Stimulated activated CD4-positive, alpha-beta T cell treated with anti-CD3 and anti-CD28 coated beads, Interleukin-2, amount 100 ng/mL, for 4 hours (primary cell): ENCODE results near the gene KRTAP29-1.
"Not testable (repeated sequence)": the region's sequence is repeated elsewhere in the genome, so short reads cannot be mapped to it uniquely, and the experiment has no call there.

Experiments
- DNase-seq: peaks from one replicate; pipeline ENCODE4 v3.0.0-alpha.2; 2020; ENCODE audit warnings: low read depth

The KRTAP29-1 gene

GRCh38 chr17:41298458-41299135 lies 4.1 kb downstream of the KRTAP29-1 start:
- no peak for DNase-seq

- DNase-seq: no peak
Observed at GRCh38 chr17:41296846-41297245, 5.8 kb downstream of the KRTAP29-1 start.

GRCh38 chr17:41294016-41294415 lies 8.6 kb downstream of the KRTAP29-1 start:
- no peak for DNase-seq

DNA sequence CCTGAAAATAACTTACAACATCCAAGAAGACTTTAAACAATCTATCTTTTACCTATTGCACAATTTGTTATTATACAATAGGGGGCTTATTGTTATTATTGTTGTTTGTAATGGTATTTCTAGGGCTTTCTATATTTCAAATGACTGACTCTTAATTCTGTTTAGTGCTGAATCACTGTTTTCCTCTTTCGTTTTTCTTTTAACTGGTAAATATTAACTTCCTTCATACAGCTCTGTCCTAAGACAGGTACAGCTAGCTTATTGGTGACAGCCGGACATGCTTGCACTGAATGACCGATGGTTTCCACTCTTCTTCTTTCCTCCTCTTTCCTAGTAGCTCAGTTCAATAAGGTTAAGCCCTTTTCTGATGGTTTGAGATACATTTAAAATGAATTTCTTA lies 15.6 kb downstream of the KRTAP29-1 start:
- no peak for DNase-seq

DNA sequence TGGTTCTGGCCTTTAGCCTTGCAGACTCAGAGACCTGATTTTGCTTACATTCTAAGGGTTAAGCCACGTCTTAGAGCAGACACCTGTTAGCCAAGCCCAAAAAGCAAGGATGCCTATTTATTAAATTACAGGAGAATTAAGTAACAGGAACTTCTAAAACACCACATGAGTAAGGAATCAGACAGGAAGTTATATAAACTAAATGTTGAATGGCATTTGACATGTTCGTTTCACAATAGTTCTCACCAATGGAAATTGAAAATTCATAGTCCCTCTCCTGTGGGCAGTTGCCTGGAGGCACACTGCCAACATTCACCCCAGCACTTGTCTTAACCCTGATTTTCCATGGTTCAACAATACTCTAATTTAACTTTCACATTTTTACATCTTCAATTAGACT lies 18.1 kb downstream of the KRTAP29-1 start:
- no peak for DNase-seq

DNA sequence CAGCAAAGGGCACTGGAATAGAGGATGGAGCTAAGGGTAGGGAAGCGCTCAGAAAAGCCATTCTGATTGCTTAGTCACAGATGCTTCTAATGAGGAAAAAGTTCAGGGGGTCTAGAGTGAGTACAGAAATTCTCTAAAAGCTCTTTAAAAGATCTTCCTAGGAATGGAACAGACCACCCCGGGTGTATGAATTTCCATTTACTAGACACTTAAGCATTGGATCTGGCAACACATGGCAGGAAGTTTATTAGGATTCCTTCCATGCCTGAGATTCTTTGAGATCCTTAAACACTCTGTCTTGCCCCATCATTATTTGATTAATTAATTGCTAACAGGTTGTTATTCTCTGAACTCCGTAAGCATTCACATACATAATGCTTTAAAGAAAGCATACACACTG lies 18.6 kb downstream of the KRTAP29-1 start:
- DNase-seq: no peak

DNA sequence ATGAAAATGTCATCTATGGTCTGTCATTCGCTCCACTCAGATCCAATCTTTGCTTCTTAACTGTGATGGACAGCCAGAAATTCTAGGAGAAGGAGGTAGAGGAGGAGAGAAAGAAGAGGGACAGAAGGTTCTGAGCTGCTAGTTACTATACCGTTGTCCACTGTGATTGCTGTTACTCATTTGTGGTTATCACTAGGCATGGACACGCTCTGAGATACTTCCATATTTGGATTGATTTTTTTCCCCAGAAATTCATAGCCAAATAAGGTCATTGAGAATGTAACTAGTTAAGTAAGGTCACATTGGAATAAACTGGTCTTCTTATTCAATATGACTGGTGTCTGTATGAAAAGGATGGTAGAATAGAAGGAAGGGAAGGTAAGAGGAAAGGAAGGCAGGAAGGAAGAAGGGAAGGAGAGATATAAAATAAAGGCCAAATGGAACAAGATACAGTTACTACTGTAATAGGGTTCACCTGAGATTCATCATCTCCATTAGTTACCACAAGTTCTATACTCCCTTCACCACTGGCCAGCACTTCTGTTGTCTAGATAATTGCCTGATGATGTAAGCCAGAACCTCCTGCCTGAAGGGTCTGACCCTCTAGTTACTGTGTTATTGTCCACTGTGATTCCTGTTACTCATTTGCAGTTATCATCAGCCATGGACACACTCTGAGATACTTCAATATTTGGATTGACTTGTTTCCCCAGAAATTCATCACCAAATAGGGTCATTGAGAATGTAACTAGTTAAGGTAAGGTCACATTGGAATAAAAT lies 24.3 kb downstream of the KRTAP29-1 start:
- no peak for DNase-seq

GRCh38 chr17:41275648-41276190 lies 26.9 kb downstream of the KRTAP29-1 start, which contains the start of gene KRTAP9-7:
TSS of gene KRTAP9-7 (plus strand) at chr17:41275698. CDS start at chr17:41275698, 0 bp downstream.
- DNase-seq: not testable (repeated sequence)

- no peak for DNase-seq
Observed at GRCh38 chr17:41271858-41272257, 30.8 kb downstream of the KRTAP29-1 start.

DNA sequence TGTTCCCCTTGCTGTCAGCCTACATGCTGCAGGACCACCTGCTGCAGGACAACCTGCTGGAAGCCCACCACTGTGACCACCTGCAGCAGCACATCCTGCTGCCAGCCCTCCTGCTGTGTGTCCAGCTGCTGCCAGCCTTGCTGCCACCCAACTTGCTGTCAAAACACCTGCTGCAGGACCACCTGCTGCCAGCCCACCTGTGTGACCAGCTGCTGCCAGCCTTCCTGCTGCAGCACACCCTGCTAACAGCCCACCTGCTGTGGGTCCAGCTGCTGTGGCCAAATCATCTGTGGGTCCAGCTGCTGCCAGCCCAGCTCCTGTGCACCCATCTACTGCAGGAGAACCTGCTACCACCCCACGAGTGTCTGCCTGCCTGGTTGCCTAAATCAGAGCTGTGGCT lies 31.3 kb downstream of the KRTAP29-1 start:
- not testable (repeated sequence) for DNase-seq

- no peak for DNase-seq
Observed at GRCh38 chr17:41267711-41268110, 34.9 kb downstream of the KRTAP29-1 start.

DNA sequence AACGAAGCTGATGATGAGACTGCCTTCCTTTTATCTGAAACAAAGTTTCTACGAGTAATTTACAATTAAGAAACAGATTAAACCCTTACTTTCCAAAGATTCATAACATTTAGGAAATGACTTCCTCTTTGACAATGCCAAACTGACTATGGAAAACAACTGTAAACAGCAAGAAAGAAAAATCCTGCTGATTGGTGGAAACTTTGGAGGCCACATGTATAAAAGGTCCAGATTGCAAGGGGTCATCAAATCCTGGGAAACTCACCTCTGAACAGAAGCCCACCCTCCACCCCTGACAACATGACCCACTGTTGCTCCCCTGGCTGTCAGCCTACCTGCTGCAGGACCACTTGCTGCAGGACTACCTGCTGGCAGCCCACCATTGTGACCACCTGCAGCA lies 37.6 kb downstream of the KRTAP29-1 start, which contains the start of gene KRTAP9-6:
Gene KRTAP9-6 (plus strand): TSS at position 301 of the 400 bp plus-strand sequence. CDS start 0 bp downstream, at position 301.
- no peak for DNase-seq

DNA sequence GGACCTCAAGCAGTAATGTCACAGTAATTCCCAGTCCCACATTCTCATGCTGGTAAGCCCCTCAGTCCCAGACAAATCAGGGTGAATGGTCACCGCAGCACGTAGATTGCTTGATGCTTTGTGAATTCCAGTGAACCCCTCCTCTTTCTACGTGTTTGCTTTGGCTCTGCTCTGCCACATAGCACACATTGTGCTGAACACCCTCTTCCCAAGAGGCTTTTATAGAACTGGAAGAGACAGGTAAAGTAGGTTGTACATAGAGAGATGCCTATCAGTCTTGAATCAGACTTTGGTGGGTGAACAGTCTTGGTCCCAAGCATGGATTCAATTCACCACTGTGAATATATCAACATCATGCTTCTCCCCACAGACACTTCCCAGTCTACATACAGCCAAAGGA lies 38.1 kb downstream of the KRTAP29-1 start:
- DNase-seq: no peak

- no peak for DNase-seq
Observed at GRCh38 chr17:41263212-41263611, 39.4 kb downstream of the KRTAP29-1 start.

DNA sequence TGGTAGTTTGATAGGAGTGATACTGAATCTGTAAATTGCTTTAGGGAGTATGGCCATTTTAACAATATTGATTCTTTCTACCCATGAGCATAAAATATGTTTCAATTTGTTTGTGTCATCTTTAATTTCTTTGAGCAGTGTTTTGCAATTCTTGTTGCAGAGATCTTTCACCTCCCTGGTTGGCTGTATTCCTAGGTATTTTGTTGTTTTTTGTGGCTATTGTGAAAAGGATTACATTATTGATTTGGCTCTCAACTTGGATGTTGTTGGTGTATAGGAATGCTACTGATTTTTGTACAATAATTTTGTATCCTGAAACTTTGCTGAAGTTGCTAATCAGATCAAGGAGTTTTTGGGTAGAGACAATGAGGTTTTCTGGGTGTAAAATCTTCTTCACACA lies 44.2 kb downstream of the KRTAP29-1 start:
- no peak for DNase-seq

DNA sequence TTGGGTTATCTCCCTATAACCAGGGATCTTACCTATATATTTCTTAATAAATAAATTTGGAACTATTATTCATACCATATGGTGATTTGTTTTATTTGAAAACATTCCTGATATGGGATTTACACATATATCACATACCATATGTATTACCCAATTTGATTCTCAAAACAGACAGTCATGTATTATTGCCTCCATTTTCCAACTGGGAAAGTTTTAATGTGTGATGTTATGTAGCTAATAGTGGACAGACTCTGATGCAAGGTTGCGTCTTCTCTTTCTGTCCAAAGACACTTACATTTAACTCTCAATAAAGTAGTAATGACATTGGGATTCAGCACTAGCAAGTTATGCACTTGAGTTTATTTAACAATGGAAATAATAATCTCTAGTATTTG lies 46.4 kb downstream of the KRTAP29-1 start:
- no peak for DNase-seq

DNA sequence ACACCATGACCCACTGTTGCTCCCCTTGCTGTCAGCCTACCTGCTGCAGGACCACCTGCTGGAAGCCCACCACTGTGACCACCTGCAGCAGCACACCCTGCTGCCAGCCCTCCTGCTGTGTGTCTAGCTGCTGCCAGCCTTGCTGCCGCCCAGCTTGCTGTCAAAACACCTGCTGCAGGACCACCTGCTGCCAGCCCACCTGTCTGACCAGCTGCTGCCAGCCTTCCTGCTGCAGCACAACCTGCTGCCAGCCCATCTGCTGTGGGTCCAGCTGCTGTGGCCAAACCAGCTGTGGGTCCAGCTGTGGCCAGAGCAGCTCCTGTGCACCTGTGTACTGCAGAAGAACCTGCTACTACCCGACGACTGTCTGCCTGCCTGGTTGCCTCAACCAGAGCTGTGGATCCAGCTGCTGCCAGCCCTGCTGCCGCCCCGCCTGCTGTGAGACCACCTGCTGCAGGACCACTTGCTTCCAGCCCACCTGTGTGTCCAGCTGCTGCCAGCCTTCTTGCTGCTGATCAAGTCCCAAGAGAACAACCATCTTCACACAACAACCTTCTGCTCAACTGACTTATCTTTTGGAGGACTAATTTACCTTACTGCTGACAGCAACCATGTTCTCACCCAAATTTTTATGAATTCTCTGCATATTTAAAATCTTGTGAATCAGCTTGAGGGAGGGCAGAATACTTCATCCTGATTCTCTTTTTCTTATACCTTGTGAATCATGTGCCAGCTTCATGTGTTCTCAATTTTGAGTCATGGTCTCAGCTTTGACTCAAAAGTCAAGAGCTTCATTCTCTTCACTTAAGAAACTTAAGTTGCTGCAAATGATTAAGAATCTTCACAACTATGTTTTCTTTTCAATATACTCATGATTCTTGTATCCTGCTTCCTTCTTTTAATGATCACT lies 47.0 kb downstream of the KRTAP29-1 start, which contains the start of gene KRTAP9-9:
Gene KRTAP9-9 (plus strand): TSS at position 4 of the 910 bp plus-strand sequence.
- not testable (repeated sequence) for DNase-seq

GRCh38 chr17:41254861-41255260 lies 47.8 kb downstream of the KRTAP29-1 start:
- DNase-seq: no peak
